Measurements from ENCODE around the gene AGXT.

DNA sequence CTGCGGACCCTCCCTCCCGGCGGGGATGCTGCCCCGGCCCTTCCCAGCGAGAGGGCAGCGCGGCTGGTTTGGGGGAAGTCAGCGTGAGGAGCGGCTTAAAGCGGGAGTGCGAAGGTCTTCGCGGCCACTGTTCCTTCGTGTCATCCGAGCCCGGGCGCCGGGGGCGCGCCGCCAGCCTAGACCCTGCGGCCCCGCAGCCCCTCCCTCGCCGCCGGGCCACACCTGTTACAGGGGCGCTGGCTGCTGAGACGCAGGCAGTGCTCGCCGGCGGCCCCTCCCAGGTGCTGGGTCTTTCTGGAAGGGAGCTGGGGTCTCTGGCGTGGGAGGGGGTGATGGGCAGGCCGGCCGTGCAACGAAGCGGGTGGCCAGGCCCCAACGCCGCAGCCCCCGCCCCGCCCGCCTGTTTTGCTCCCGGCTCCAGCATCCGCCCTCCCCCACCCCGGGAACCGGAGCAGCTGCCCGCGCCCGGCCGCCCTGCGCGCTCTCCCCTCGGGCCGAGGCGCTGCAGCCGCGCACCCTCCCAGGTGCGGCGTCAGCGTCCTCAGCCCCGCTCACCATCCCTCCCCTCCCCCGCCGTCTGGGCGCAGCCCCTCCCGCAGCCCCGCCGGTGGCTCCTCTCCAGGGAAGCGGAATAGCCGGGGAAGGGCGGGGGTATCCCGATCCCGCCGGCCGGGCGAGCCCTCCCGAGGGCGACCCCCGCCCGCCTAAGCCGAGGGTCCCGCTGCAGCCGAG, 49.3 kb upstream of the AGXT start:
- no peak for TF ChIP-seq SP1 (IDR thresholded peaks at IDR 0.05)
- TF ChIP-seq BHLHE40 (IDR thresholded peaks at IDR 0.05; ENCODE audit: borderline replicate concordance) = no peak
- TF ChIP-seq CTBP1 (IDR thresholded peaks at IDR 0.05; ENCODE audit: borderline replicate concordance) = no peak
- TF ChIP-seq TARDBP (IDR thresholded peaks at IDR 0.05) = no peak

All from HEK293T (cell line).